ENCODE data around the gene MMP21.

DNA sequence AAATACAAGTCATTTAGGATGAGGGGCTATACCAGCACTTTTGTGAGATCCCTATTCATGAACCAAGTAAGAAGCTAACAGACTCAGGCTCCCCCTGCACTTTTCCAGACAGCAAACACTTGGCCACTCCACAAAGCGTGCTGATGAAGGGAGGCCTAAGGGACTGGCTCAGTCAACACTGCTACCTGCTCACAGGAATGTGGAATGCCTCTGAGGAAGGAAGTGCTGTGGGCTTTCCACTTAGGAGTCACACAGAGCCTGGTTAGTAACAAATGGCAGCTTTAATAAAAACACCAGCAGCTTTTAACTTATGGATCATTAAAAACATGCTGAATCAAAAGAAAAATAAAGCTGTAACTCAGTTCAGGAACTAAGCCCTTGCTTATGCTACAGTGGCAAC lies 32.4 kb upstream of the MMP21 start:
- TF ChIP-seq, protein P1, sequence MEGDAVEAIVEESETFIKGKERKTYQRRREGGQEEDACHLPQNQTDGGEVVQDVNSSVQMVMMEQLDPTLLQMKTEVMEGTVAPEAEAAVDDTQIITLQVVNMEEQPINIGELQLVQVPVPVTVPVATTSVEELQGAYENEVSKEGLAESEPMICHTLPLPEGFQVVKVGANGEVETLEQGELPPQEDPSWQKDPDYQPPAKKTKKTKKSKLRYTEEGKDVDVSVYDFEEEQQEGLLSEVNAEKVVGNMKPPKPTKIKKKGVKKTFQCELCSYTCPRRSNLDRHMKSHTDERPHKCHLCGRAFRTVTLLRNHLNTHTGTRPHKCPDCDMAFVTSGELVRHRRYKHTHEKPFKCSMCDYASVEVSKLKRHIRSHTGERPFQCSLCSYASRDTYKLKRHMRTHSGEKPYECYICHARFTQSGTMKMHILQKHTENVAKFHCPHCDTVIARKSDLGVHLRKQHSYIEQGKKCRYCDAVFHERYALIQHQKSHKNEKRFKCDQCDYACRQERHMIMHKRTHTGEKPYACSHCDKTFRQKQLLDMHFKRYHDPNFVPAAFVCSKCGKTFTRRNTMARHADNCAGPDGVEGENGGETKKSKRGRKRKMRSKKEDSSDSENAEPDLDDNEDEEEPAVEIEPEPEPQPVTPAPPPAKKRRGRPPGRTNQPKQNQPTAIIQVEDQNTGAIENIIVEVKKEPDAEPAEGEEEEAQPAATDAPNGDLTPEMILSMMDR (conservative IDR thresholded peaks at IDR 0.05) = no peak
- TF ChIP-seq ZFX (IDR thresholded peaks at IDR 0.05) = no peak

Data from C4-2B (cell line).